A673 (cell line): ENCODE results near the gene UGGT2.
"Not testable (repeated sequence)": the region's sequence is repeated elsewhere in the genome, so short reads cannot be mapped to it uniquely, and the experiment has no call there.

Source experiments
- EZH2 ChIP-seq: fragments of 200-600 bp; sonication (generic); IDR thresholded peaks from 2 replicates; pipeline ENCODE4 v1.6.1; 2017; ENCODE audit warnings: borderline replicate concordance, low read depth, mild to moderate bottlenecking, mixed read lengths, antibody characterized with exemption, low read length; ENCODE audit not compliant: poor library complexity, severe bottlenecking
- TF ChIP-seq, protein P1 (sequence below): fragments of 300-800, 200-600 bp; sonication (generic); conservative IDR thresholded peaks from 2 replicates; pipeline ENCODE4 v1.5.1; 2017; ENCODE audit warnings: low read depth, mild to moderate bottlenecking, antibody characterized with exemption, low read length, moderate library complexity, mixed read lengths

DNA sequence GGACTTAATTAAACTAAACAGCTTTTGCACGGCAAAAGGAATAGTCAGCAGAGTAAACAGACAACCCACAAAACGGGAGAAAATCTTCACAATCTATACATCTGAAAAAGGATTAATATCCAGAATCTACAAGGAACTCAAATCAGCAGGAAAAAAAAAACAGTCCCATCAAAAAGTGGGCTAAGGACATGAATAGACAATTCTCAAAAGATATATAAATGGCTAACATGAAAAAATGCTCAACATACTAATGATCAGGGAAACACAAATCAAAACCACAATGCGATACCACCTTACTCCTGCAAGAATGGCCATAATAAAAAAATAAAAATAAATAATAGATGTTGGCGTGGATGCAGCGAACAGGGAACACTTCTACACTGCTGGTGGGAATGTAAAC is 1.7 kb downstream of the UGGT2 start:
- TF ChIP-seq, protein P1, sequence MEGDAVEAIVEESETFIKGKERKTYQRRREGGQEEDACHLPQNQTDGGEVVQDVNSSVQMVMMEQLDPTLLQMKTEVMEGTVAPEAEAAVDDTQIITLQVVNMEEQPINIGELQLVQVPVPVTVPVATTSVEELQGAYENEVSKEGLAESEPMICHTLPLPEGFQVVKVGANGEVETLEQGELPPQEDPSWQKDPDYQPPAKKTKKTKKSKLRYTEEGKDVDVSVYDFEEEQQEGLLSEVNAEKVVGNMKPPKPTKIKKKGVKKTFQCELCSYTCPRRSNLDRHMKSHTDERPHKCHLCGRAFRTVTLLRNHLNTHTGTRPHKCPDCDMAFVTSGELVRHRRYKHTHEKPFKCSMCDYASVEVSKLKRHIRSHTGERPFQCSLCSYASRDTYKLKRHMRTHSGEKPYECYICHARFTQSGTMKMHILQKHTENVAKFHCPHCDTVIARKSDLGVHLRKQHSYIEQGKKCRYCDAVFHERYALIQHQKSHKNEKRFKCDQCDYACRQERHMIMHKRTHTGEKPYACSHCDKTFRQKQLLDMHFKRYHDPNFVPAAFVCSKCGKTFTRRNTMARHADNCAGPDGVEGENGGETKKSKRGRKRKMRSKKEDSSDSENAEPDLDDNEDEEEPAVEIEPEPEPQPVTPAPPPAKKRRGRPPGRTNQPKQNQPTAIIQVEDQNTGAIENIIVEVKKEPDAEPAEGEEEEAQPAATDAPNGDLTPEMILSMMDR: not testable (repeated sequence)
- not testable (repeated sequence) for TF ChIP-seq EZH2
